H1 (cell line): ENCODE measurements around the gene GDPD5. TPM values are rescaled to one million over a fixed set of nuclear protein-coding genes. Genes with fewer than 3 reads are reported as not detected.

Source experiments
- BCL11A ChIP-seq, 2 experiments: IDR thresholded peaks; one replicate each; pipeline ENCODE4 v1.6.1; 2011; ENCODE audit warnings: low read depth in 2 of 2, low read length in 2 of 2, mild to moderate bottlenecking in 2 of 2
- GABPA ChIP-seq: IDR thresholded peaks from 2 replicates; pipeline ENCODE4 v1.6.1; 2011; ENCODE audit warnings: mild to moderate bottlenecking, low read length, moderate library complexity, borderline replicate concordance; ENCODE audit not compliant: insufficient read depth
- NRF1 ChIP-seq: IDR thresholded peaks from 2 replicates; pipeline ENCODE4 v1.6.1; 2011; ENCODE audit warnings: mild to moderate bottlenecking, low read depth, low read length, improper control_type of control experiment
- SIX5 ChIP-seq: IDR thresholded peaks from 2 replicates; pipeline ENCODE4 v1.6.1; 2011; ENCODE audit warnings: mild to moderate bottlenecking, low read depth, low read length
- USF2 ChIP-seq: IDR thresholded peaks from 2 replicates; pipeline ENCODE4 v1.6.1; 2011; ENCODE audit warnings: low read length, improper control_type of control experiment
- ZNF274 ChIP-seq: IDR thresholded peaks from 2 replicates; pipeline ENCODE4 v1.7.0; 2012; ENCODE audit warnings: low read length, borderline replicate concordance; ENCODE audit errors: extremely low read depth
- polyA plus RNA-seq, 7 experiments: library from polyadenylated mRNA; depleted of rRNA in 3 of 7; stranded (reverse) in 5 of 7; unstranded in 2 of 7; fragments of >200 nt in 5 of 7; fragments of 200-250 nt in 2 of 7; gene quantifications; 1 replicate in 5 of 7; 2 replicates in 1 of 7; 4 replicates in 1 of 7; pipeline versions ENCODE4 v1.2.1 to v1.2.3, GENCODE V29; 2011 to 2013; ENCODE audit warnings: missing spikeins in 2 of 7, mixed read lengths in 2 of 7
- total RNA-seq: library from RNA; stranded (reverse); fragmentation: NEBNext Ultra II Directional; extraction: Animal tissue kit (Norgen Biotek cat#: 25700); gene quantifications from 2 replicates; pipeline ENCODE4 v1.2.1, GENCODE V29; 2021
- TF ChIP-seq, protein P1 (sequence below): IDR thresholded peaks from 2 replicates; pipeline ENCODE4 v1.6.1; 2012; ENCODE audit warnings: inconsistent platforms

Gene GDPD5
- total and polyA plus RNA-seq, 2 of the 8 experiments (the other 6 are each of a cell fraction or from before 2014, with no cell fraction given), result 7.8 to 8.6 TPM

DNA sequence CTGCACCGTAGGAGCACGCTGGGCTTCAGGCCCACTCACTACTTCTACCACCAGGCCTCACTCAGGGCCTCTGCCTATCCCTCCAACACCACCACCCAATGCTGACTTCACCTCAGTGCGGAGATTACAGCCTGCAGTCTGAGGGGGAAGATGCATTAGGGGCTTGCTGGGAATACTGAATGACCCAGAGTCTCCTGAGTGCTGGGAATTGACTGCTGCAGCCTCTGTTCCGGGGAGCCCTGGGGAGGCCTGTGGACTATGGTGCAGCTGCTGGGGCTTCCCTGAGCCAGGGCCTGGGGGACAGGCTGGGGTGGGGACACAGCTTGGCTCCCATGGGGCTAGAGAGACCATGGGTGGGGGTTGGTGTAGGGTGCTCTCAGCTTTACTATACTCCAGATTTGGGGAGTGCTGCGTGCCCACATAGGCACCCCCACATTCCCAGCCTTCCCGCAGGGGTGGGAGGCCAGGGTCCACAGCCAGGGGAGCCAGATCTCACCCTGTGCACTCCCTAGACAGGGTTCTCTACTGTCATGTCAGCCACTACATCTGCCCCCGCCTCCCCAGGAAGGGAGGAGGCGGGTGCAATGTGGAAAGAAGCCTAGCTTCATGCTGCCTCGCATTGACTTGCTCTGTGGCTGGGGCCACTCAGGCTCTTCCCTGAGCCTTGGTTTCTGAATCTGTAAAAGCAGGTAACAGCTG is 44.4 kb downstream of the GDPD5 start (continued):
- TF ChIP-seq USF2 (no peak), BCL11A (IDR thresholded peaks at IDR 0.05; ENCODE audit: low read depth in 2 of 2, low read length in 2 of 2) (no peak), NRF1 (no peak), ZNF274 (no peak), SIX5 (no peak), GABPA (no peak)
- TF ChIP-seq, protein P1, sequence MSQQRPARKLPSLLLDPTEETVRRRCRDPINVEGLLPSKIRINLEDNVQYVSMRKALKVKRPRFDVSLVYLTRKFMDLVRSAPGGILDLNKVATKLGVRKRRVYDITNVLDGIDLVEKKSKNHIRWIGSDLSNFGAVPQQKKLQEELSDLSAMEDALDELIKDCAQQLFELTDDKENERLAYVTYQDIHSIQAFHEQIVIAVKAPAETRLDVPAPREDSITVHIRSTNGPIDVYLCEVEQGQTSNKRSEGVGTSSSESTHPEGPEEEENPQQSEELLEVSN, result no peak
